Dedifferentiated amniotic fluid mesenchymal stem cell (primary cell): Measurements from ENCODE around the gene KCNJ4.

Experiments used
- DNase-seq: peaks from one replicate; pipeline ENCODE4 v3.0.0-alpha.2; 2016; ENCODE audit errors: extremely low spot score

Gene KCNJ4

DNA sequence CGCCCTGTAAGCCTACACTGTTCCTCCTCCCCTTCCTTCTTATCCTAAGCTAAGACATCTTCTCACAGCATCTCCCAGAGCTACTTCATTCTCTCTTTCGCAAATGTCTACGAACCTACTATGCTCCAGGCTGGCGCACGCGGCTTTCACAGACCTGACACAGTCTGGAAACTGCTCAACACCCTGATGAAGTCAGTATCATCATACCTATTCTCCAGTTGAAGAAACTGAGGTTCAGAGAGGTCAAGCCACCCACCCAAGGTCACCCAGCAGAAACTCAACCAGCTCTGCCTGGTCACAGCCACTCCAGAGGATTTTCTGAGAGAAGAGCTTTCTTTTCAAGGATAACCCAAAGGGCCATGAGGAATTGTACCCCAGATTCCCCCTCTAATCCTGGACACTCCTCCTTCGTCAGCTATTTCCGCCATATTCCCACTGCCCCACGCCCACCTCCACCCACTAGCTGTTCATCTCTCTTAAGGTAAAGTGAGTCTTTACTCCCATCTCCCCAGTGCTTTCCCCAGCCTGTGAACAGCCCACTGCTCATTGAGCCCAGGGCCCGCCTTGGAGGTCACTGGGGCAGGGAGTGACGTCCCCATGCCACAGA, 1.8 kb downstream of the KCNJ4 start:
- no peak for DNase-seq

DNA sequence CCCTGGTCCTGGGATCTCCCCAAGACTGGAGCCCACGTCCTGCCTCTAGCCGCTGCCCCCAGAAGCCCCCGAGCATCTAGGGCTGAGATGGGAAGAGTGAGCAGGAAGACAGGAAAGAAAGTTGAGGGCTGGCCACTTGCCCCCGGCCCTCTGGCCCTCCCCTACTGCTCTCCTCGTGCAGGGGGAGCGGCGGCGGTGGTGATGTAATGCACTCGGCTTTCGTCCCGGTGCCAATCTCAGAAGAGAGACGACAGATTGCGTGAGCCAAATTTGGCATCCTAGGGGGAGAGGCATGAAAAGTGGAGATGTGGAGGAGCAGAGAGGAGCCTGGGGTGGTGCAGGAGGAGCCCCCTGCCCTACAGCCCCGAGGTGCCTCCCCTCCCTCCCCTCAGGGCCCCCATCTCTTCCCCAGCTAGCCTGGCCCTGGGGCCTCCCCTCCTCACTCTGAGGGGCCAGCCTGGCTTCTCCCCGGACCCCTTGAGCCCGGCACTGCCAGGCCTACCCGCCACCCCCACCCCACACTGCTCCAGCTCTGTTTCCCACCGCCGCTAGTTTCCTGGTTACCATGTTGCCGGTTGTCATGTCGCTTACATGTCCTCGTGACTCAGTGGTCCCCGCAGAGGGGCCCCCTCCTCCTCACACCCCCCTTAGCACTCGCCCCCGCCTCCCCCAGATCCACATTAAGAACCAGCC, 2.5 kb downstream of the KCNJ4 start:
- no peak for DNase-seq

DNA sequence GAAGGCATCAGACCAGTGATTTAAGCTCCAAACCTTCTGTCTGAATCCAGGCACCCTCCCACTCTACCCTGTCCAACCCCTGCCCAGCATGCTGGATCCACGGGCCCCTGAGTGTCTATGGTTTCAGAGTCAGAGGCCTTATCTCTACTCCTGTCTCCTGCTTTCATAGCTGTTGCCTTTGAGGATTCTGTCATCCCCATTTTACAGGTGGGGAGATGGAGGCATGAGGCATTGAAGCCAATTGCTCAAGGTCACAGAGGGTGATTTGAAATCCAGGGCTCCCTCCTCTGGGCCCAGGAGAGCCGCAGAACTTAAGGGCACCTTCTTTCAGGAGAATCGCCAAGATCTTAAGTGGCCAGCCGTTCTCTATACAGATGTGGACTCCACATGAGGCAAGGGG, 3.1 kb downstream of the KCNJ4 start:
- DNase-seq: no peak

DNA sequence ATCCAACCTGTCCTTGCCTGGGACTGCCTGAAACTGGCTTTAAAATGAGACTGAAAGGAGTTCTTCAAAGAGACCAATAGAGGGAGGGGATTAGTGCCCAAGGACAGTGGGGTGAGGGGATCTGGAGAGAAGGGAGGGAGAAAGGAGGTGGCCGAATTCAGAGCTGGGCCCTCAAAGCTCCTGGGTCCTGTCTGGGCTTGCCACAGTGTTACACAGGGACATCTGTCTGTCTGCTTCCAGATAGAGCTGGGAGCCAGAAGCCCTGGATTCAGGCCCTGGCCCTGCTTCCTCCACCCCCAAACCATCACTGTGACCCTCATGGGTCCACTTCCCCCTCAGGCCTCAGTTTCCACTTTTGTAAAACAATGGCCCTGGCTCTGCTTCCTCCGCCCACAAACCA, 3.6 kb downstream of the KCNJ4 start:
- DNase-seq: no peak

DNA sequence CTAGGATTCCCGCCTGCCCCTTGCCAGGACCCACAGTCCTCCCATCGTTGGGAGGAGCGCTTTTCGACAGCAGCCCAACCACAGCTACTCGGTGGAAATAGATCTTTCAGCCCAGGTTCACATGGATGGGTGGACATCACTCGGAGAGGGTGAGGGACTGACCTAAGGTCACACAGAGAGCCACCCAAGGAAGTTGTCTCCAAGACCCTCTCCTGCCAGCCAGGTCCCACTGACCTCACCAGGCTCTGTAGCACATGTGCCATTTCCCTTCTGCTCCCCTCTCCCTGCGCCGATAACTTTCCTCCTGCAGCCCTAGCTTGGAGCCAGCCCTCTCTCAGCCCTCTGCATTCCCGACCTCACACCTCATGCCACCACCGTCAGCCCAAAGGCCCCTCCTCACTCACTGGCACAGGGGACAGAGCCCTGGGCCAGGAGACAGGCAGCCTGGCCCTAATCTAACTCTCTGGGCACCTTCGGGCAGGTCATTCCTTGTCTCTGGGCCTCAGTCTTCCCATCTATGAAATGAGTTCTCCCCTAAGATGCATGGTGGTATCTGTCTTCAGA, 4.7 kb downstream of the KCNJ4 start:
- DNase-seq: no peak

DNA sequence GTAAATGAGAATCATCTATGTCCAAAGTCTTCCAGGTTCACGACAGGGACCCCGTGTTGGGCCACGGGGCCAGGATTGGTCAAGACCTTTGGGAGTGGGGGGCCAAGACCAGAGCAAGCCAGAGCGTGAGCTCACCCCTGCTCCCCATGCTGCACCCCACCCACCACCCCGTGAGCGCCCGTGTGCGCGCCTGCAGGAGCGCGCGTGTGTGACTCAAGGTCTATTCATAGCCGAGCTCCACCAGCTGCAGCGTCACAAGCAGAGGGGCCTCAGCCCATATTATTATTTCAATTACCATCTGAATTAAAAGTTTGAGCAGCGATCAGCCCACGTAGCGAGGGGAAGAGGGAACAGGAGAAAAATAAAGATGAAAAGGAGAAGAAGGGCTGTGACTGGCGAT, 5.2 kb downstream of the KCNJ4 start:
- DNase-seq: no peak

DNA sequence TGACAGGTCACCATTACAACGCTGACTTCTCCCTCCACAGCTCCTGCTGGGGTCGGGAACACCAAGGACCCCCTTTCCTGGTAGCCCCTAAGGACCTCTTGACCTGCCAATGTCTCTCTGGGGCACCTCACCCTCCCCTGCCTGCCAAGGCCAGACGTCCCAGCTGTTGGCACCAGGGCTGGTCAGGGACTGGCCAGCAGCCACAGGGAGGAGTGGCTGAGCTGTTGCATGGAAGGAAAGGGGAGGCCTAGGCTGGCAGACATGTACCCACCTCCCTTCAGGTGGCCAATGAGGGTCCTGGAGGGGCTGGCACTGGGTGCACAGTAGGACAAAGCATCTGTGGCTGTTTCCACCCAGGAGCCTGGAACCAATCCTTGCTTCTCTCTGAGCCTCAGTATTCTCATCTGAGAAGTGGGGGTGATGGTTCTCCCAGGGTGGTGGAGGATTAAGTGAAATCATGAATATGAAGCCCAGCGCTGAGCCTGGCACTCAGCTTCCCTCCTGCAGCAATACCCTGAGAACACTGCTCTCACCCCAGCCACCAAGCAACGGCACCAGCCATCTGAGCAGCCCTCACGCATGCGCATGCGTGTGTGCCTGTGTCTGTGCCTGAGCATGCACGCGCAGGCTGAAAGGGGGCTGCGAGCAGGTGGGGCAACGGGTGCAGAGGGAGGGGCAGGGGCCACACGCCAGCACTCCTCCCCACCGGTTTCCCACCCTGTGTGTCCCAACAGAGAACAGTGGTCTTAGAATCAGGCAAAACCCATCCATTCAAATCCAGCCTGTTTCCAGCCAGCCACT, 5.9 kb downstream of the KCNJ4 start:
- DNase-seq: no peak

DNA sequence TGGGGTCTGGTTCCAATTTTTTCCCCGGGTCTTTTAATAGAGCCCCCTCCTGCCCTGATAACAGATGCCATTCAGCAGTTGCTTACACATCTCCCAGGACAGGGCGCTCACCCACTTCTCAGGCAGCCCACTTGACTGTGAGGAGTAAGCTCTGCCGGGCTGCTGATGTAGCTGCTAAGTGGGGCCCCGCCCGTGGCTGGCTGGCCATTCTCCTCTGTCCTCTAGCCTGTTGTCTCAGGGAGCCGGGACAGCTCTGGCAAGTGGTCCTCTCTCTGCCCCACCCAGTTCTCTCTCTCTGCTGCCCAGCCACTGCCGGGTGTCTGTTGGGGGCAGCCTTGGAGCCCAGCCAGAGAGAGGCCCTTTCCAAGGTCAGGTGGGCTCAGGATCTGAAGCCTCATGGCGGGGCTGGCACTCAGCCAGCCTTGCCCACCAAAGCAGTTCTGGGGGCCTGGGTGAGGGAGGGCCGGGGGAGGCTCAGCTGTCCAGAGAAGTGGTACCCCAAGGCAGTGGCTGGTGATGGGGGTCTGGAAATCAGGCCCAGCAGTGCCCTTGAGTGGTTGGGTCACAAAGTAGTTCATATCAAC, 8.9 kb downstream of the KCNJ4 start:
- DNase-seq: no peak

DNA sequence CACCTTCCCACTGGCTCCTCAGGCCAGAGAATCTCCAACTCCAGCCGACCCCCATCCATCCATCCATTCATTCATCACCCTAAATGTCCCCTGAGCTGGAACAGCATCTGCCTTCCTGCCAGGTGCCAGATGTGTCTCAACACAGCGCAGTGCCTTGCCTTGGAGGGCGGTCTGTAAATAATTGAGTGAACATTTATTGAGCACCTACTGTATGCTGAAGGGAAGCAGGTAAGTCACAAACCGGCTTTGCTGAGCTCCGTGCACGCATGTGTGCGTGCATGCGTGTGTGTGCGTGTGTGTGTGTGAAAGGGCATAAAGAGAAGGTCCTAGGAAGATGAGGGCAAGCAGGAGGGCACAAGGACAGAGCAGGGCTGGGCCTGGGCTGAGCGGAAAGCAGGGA, 10.2 kb downstream of the KCNJ4 start:
- no peak for DNase-seq

DNA sequence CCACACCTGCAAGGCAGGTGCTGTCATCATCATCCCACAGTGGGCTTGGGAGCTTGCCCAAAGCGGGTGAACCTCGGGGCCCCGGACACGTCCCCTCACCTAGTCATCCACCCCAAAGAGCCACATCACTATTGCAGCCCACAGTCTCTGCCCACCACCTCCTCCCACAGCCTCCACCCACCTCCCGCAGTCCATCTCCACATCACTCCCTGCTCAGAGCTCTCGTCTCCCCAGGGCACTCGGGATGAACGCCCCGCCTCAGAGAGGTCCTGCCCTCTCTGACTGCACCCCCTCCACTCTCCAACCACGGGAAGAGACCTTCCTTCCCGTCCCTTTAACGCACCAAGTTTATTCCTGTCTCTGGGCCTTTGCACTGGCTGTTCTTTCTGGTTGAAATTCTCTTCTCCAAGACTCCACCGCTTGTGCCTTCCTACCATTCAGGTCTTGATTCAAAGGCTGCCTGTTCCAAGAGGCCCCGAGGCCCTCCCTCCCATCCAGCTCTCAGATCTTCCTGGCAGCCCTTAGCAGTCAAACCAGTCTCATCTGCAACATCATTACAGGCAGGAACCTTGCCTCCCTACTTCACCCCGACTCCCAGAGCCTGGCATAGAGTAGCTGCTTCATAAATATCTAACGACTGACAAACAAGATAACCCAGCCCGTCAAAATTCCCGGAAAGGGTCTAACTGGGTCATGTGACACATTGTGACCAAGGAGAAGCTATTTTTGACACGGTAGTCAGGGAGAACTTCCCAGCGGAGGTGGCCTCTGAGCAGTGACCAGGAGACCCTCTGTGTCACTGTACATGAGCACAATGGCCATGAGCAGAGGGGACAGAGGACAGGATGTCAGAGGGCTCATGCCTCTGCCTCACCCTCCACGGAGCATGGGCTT, 11.1 kb downstream of the KCNJ4 start:
- DNase-seq: no peak

DNA sequence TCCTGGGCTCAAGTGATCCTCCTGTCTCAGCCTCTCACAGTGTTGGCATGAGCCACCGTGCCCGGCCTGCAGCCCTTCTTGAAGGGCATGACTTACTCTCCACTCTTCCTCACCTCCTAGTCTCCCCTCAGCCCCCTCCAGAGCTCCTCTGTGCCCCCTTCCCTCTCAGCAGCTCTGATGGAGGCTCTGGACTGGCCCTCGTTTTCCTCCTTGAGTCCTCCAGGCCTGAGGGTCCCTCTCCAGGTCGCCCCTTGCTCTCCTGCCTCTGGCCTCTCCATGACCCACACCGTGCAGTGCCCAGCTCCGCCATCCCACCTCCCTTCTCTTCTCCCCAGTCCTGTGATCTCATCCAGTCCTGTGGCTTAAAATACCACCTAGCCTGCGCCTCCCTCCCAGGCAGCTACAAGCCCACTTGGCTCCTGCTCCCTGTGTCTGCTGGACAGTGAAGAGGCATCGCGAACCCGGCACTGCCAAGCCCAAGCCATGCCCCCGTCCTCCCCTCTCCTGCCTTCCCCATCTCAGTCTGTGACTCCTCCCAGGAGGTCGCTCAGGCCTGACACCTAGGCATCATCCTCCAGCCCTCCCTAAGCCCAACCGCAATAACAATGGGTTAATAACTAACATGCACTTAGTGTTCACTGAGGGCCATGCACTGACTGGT, 11.9 kb downstream of the KCNJ4 start:
- DNase-seq: no peak

DNA sequence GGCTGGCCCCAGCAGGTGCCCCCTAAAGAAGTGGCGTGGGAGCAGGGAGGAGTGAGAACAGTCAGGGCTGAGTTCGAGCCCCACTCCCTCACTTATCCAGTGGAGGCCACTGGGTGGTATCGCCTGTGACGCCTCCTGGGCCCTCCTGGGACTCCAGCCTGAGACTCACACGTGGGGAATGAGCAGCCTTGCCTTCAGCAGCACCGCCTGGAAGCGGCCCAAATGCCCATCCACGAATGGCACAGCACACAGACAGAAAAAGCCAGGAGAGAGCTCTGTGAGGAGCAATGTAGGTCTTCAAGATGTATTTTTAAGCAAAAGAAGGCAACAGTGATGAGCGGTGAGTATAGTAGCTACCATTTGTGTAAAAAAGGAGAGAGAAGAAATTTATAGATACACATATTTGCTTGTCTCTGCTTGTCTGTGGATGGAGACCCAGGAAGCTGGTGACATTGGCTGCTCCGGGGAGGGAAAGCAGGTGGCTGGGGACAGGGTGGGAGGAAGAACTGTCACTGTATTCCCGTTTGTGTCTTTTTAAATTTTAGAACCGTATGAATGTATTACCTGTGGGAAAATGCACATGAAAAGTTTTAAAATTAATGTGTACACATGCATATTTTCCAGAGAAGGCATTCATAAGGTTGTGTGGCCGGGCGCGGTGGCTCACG, 13.2 kb downstream of the KCNJ4 start:
- DNase-seq: no peak

DNA sequence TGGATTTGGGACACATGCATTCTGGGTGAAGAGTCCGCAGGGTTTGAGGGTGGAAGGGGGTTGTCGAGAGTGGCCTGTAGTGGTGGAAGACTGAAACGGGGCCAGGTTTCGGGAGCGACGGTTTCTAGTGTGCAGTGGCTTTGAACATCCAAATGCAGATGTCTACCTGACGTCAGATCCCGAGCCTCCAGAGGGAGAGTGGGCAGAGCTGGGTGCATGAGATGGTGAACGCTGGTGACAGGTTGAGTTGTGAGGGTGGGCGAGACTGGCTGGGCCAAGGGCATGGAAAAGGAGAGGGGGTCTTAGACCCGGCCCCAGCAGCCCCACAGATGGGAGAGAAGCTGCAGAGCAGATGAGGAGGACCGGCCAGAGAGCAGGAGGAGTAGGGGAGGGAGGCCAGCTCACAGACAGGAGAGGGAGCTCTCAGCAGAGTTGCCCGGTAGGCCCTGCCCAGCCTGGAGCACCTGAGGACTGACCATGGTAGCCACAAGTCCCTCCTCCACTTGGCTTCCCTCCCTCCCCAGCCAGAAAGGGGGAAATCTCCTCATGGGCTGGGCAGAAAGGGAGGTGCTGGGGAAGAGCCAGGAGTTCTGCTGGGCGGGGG, 14.2 kb downstream of the KCNJ4 start:
- no peak for DNase-seq

DNA sequence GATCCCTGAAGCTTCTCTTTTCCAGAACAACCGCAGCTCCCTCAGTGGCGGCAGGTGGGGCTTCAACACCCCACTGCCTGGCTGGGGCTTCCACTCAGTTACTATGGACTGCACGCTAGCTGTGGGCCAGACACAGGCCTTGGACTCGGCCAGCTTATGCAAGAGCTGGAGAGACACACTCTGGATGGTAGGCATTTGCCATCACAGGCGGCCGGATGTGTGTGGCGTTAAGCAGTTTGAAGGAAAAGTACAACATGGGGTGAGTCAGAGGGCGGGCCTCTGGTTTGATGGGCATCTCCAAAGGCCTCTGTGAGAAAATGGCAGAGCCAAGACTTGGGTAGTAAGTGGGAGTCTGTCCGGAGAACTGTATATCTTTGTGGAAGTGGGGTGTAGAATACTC, 17.6 kb downstream of the KCNJ4 start:
- DNase-seq: no peak

DNA sequence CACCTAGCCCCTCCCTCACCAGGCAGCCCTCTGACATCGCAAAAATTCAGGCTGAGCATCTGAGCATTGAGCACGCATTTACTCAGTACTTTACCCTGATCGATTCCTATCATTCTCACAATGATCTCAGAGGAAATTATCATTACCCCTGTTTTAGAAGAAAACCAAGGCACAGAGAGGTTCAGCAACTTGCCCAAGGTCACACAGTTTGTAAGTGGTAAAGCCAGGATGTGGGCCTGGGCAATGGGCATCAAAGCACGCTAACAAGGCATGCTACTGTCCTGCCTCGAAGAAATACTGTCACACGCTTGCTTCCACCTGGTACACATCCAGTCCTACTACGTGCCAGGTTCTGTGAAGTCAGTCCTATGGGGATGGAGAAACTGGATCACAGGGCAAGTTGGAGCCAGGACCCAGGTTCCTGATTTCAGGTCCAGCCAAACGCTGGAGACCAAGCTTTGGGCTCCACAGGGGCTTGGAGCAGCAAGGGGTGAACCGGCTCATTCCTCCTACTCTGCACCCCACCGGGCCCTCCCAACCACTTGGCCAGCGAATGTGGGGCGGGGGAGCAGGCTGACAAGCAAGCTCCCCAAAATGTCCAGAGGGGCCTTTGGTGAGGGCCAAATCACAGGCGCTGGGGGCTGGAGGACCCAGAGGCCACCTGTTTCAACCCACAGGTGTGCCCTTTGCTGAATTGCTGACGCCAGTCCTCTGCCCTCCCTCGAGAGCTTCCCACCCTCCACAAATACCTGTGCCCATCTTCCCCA, 18.2 kb downstream of the KCNJ4 start:
- DNase-seq: no peak

DNA sequence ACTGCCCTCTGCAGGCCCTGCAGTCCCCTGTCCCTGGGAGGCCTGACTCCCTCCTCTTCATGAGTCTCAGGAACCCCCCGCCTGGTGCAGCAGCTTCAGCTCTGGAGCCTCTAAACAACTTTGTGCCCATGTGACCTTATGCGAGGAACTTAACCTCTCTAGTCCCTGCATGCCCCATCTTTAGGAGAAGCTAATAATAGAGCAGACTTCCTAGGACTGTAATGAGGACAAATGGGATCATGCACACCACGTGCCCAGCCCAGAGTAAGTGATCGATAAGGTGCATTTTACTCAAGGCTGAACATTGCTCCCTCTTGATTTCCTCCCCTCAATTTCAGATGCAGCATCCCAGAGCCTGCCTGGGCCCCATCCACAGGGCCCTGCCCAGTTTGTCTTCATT, 19.0 kb downstream of the KCNJ4 start:
- no peak for DNase-seq

DNA sequence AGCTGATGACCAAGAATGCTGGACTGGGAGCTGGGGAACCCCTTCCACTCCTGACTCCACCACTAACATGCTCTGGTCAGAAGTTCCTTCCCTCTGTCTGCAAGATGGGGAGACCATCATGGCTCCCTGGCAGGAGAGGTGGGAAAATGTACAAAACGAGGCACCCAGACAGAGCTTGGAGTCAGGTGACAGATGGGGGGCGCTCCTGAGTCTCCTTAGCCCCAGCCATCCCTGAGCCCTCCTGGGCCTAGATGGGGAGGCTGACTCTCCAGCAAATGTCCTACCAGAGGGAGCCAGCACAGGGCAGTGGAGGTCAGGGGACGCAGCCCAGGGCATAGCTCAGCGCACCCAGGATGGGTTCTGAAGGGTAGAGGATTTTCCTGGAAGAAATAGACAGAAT, 20.0 kb downstream of the KCNJ4 start:
- DNase-seq: no peak

DNA sequence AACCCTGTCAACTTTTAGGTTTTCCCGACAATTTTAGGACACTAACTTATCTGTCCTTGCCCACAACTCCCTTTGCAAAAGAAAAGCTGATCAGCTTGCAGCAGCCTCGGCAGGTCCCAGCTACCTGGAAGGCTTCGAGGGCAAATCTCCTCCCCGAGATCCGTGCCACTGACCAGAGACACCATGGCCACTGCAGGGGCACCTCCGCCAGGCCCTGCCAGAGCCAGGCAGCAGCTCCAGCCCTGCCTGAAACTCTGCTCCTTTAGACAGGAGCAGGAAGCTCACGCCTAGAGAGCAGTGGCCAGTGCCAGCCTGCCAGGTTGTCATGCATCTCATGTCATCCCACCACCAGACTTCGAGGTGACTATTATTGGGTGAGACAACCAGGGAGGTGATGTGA, 21.1 kb downstream of the KCNJ4 start:
- DNase-seq: no peak

DNA sequence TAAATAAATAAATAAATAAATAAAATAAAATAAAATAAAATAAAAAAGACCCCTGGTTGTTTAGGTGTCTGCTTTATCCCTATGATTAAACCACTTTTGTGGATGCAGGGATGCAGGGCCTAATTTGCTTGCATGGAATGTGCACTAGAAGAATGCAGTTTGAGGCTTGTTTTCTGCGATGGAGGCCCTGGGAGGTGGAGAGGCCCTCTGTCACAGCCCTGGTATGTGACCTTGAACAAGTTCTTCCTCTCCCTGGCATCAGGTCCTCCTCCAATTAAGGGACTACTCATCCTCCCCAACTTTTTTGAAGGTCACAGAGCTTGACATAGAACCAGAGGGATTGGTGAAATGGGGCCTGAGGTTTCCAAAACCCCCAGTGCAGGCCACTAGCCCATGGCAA, 22.7 kb downstream of the KCNJ4 start:
- DNase-seq: no peak
